Measurements from ENCODE around the gene ALX1.
A peak's percentile ranks its signal among the peaks of the same experiment; 100 is the strongest.
"Not testable (repeated sequence)": the region's sequence is repeated elsewhere in the genome, so short reads cannot be mapped to it uniquely, and the experiment has no call there.

Gene ALX1

GRCh38 chr12:85299053-85299452 lies 19.0 kb downstream of the ALX1 start:
- no peak for DNase-seq (ENCODE audit: low read depth, low spot score)

- no peak for DNase-seq (ENCODE audit: low read depth, low spot score)
These were observed 21.0 kb downstream of the ALX1 start for GRCh38 chr12:85301051-85301450.

- no peak for DNase-seq (ENCODE audit: low read depth, low spot score)
These were observed 28.4 kb downstream of the ALX1 start for GRCh38 chr12:85308374-85308773.

GRCh38 chr12:85309125-85309566 lies 29.1 kb downstream of the ALX1 start:
- DNase-seq (ENCODE audit: low read depth, low spot score): no peak

- DNase-seq (ENCODE audit: low read depth, low spot score): no peak
These were observed 30.0 kb downstream of the ALX1 start for GRCh38 chr12:85310025-85310424.

GRCh38 chr12:85310456-85311076 lies 30.5 kb downstream of the ALX1 start:
- no peak for DNase-seq (ENCODE audit: low read depth, low spot score)

- DNase-seq (ENCODE audit: low read depth, low spot score): not testable (repeated sequence)
These were observed 38.0 kb downstream of the ALX1 start for GRCh38 chr12:85317866-85318636.

- DNase-seq (ENCODE audit: low read depth, low spot score): peak; percentile 5
These were observed 42.7 kb downstream of the ALX1 start for GRCh38 chr12:85322715-85323114.

- DNase-seq (ENCODE audit: low read depth, low spot score): no peak
These were observed 45.4 kb downstream of the ALX1 start for GRCh38 chr12:85325442-85325841.

GRCh38 chr12:85329913-85330312 lies 49.9 kb downstream of the ALX1 start:
- DNase-seq (ENCODE audit: low read depth, low spot score): no peak

- DNase-seq (ENCODE audit: low read depth, low spot score): no peak
These were observed 68.8 kb downstream of the ALX1 start for GRCh38 chr12:85348779-85349178.

- DNase-seq (ENCODE audit: low read depth, low spot score): no peak
These were observed 70.3 kb downstream of the ALX1 start for GRCh38 chr12:85350356-85350755.

Measured in astrocyte of the hippocampus (primary cell).